Common myeloid progenitor, CD34-positive (primary cell): ENCODE data around the gene MRM1.

Source experiments
- CTCF ChIA-PET: fragments of 350-600 bp; sonication (Branson Sonifier 250); formaldehyde crosslinking; loops from one replicate; lab custom pipeline; 2021; ENCODE audit warnings: antibody characterized with exemption; lab: Charles Lee
- POLR2A ChIA-PET: fragments of 350-600 bp; sonication (Branson Sonifier 250); formaldehyde crosslinking; loops from one replicate; lab custom pipeline; 2021; ENCODE audit warnings: antibody characterized with exemption; lab: Charles Lee
- DNase-seq, 3 donors: peaks; one replicate each; pipeline versions ENCODE4 v3.0.0 to v3.0.0-alpha.2; 2013
- H3K27ac ChIP-seq, 2 experiments: 1 replicate in 1 of 2; 2 replicates in 1 of 2; pipeline ENCODE4 v1.7.0; 2013; ENCODE audit warnings: inconsistent platforms in 2 of 2, low read length in 2 of 2, mild to moderate bottlenecking in 2 of 2, low read depth in 1 of 2, moderate library complexity in 1 of 2; ENCODE audit not compliant: severe bottlenecking in 2 of 2, insufficient read depth in 1 of 2, poor library complexity in 1 of 2
- H3K27me3 ChIP-seq, 5 experiments: replicated peaks in 2 of 5; 1 replicate in 3 of 5; 2 replicates in 2 of 5; pipeline versions ENCODE4 v1.6.1 to v1.7.0; 2013; ENCODE audit warnings: low read length in 4 of 5, mild to moderate bottlenecking in 2 of 5, moderate library complexity in 2 of 5, inconsistent platforms in 1 of 5; ENCODE audit not compliant: insufficient read depth in 5 of 5, control insufficient read depth in 4 of 5
- H3K36me3 ChIP-seq, 4 experiments: 1 replicate in 2 of 4; 2 replicates in 2 of 4; pipeline versions ENCODE4 v1.6.1 to v1.7.0; 2013; ENCODE audit warnings: low read length in 3 of 4, control low read depth in 1 of 4, mild to moderate bottlenecking in 1 of 4; ENCODE audit not compliant: control insufficient read depth in 4 of 4, insufficient read depth in 4 of 4
- H3K4me1 ChIP-seq, 4 experiments: 1 replicate in 3 of 4; 2 replicates in 1 of 4; pipeline versions ENCODE4 v1.6.1 to v1.7.1; 2013; ENCODE audit warnings: low read length in 3 of 4, mild to moderate bottlenecking in 3 of 4, control low read depth in 1 of 4, inconsistent platforms in 1 of 4, moderate library complexity in 1 of 4; ENCODE audit not compliant: control insufficient read depth in 4 of 4, insufficient read depth in 4 of 4; ENCODE audit errors: control extremely low read depth in 1 of 4
- H3K4me3 ChIP-seq, 7 experiments: 1 replicate in 4 of 7; 2 replicates in 3 of 7; pipeline versions ENCODE4 v1.5.1 to v1.7.0; 2013; ENCODE audit warnings: mild to moderate bottlenecking in 7 of 7, low read length in 6 of 7, moderate library complexity in 6 of 7, inconsistent platforms in 2 of 7, low read depth in 2 of 7, control low read depth in 1 of 7; ENCODE audit not compliant: insufficient read depth in 4 of 7, control insufficient read depth in 1 of 7; ENCODE audit errors: extremely low read depth in 1 of 7
- H3K9me3 ChIP-seq, 5 experiments: 1 replicate in 4 of 5; 2 replicates in 1 of 5; pipeline versions ENCODE4 v1.6.1 to v1.7.1; 2013; ENCODE audit warnings: low read length in 4 of 5, mild to moderate bottlenecking in 2 of 5, inconsistent platforms in 1 of 5, low read depth in 1 of 5, moderate library complexity in 1 of 5; ENCODE audit not compliant: control insufficient read depth in 4 of 5, insufficient read depth in 2 of 5; ENCODE audit errors: control extremely low read depth in 1 of 5
- WGBS: methylation state at CpG from one replicate; pipeline ENCODE4 v1.1.5; 2013; ENCODE audit not compliant: insufficient coverage; 5-methylcytosine and 5-hydroxymethylcytosine counted together

MRM1 gene

GRCh38 chr17:36583787-36584186, 17.6 kb upstream of the MRM1 start:
- ChIA-PET POLR2A (no interaction called here), CTCF (interaction anchor here (1.4 kb wide), 1 partner anchor 18 kb away, joined by 4 read pairs; the partner anchor contains the start of gene MRM1)
- no peaks in the 10 kb centered on the region for H3K9me3 ChIP-seq
- WGBS = no CpG with 5 or more reads among the region's 1 CpG
- no peak overlapping the region for H3K27ac ChIP-seq
- H3K4me1 ChIP-seq = peaks cover 0 to 1% (median 0%) of the 10 kb centered on the region in 4 experiments
- DNase-seq = no peak
- no peak overlapping the region for H3K4me3 ChIP-seq
- peaks cover 27 to 78% (median 55%) of the 10 kb centered on the region in 4 experiments for H3K36me3 ChIP-seq
- no peaks in the 10 kb centered on the region for H3K27me3 ChIP-seq

DNA sequence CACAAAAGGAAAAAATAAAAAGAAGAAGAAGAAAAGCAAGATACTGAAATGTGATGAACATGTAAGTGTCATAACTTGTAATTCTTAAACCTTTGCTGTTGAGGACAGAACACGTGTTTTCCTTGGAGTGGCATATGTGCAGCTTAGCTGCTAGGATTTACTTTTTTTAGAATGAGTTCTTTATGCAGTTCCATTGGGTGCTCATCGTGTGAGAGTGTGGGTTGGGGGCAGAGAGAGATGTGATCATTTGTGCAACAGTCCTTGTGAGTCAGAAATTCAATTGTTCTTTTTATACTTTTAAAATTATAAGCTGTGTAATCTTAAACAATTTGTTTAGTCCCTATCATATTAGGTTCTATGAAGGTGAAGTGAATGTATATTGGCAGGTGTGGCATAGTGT, 15.2 kb upstream of the MRM1 start:
- POLR2A ChIA-PET = no interaction called here
- peaks cover 23 to 62% (median 45%) of the 10 kb centered on the region in 4 experiments for H3K36me3 ChIP-seq
- 100% methylated on average over 1 of the region's 2 CpGs for WGBS
- H3K4me1 ChIP-seq = peaks cover 0 to 24% (median 3%) of the 10 kb centered on the region in 4 experiments
- DNase-seq = no peak
- H3K9me3 ChIP-seq = no peaks in the 10 kb centered on the region
- H3K27me3 ChIP-seq = no peaks in the 10 kb centered on the region
- no peak overlapping the region for H3K27ac ChIP-seq
- no peak overlapping the region for H3K4me3 ChIP-seq
- CTCF ChIA-PET = interaction anchor here (1.0 to 2.5 kb wide), 2 partner anchors 16 to 42 kb away, joined by 3 to 11 read pairs; partner anchors contain the start of gene MRM1

DNA sequence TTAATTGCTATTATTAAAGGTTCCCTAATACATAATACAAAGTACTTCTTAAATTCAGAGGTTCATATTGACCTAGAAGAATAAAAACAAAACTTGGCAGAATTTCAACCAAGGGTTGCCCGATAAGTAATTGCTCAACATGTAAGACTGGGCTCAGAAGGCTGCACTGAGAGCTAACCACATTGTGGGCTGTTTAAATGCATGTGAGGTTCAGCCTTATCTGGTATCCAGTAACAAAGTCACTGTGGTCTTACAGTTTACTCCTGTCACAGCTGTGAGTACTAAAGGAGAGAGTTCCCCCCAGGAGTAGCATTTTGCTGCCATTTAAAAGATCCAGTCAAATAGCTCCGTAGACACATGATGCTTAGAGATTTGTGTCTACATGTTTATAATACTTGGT, 11.3 kb upstream of the MRM1 start:
- CTCF ChIA-PET = no interaction called here
- peaks cover 7 to 39% (median 20%) of the 10 kb centered on the region in 4 experiments for H3K36me3 ChIP-seq
- no peaks in the 10 kb centered on the region for H3K27me3 ChIP-seq
- H3K27ac ChIP-seq = peak overlapping the region in 1 of 2 experiments; percentile 17
- peaks cover 0 to 48% (median 17%) of the 10 kb centered on the region in 4 experiments for H3K4me1 ChIP-seq
- DNase-seq = peak; percentile 82 to 94 (median 94)
- POLR2A ChIA-PET = interaction anchor here (0.8 kb wide), 1 partner anchor 45 kb away, joined by 5 read pairs; the partner anchor contains the start of gene GGNBP2
- 38% methylated on average over 1 of the region's 2 CpGs for WGBS
- H3K9me3 ChIP-seq = no peaks in the 10 kb centered on the region
- H3K4me3 ChIP-seq = no peak overlapping the region

DNA sequence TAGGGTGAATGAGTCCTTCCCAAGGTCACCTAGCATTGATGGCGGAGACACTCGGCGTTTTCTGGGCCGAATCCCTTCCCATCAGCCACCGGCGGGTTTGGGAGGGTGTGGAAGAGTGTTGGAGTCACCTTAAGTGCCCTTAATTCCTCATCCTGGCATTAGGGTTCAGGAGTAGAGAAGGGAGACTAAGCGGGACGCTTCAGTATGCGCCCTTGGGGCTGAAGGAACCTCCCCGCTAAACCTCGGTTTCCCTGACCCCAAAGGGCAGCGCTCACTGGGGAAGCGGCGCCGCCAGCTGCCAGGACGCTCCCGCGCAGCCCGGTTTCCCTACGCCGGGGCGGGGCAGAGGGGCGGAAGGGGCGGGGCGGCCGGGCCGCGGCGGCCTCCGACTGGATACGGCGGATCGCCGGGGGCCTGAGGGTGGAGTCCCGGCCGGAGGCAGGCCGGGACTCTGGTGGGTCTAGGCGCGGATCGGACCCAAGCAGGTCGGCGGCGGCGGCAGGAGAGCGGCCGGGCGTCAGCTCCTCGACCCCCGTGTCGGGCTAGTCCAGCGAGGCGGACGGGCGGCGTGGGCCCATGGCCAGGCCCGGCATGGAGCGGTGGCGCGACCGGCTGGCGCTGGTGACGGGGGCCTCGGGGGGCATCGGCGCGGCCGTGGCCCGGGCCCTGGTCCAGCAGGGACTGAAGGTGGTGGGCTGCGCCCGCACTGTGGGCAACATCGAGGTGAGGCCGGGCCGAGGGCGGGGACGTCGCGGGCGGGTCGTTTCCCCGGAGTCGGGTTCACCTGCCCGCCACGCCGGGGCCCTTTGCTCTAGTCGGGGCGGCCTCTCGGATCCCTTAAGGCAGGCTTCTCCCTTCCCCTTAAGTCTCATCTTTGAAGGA, 9.7 kb upstream of the MRM1 start, which contains the start of gene DHRS11:
TSS of gene DHRS11 (plus strand) at position 446 of the 882 bp plus-strand sequence. CDS start at position 577, 131 bp downstream.
- ChIA-PET CTCF (interaction anchor here (1.2 to 1.8 kb wide), 3 partner anchors 10 to 46 kb away, joined by 4 to 6 read pairs (median 6); partner anchors contain the start of gene MRM1), POLR2A (interaction anchor here (0.8 kb wide), 1 partner anchor 45 kb away, joined by 4 read pairs; no protein-coding TSS in a partner anchor)
- Histone ChIP-seq H3K4me1 (peaks cover 0 to 48% (median 17%) of the 10 kb centered on the region in 4 experiments), H3K4me3 (peak within 1 kb of the TSS; percentile 61 to 83 (median 77)), H3K36me3 (peaks cover 2 to 33% (median 11%) of the 10 kb centered on the region in 4 experiments), H3K27ac (peak within 1 kb of the TSS in 1 of 2 experiments; percentile 56), H3K27me3 (no peaks in the 10 kb centered on the region), H3K9me3 (no peaks in the 10 kb centered on the region)
- WGBS = 3% methylated on average over 84 of the region's 87 CpGs
- peak; percentile 43 to 61 (median 47) for DNase-seq

DNA sequence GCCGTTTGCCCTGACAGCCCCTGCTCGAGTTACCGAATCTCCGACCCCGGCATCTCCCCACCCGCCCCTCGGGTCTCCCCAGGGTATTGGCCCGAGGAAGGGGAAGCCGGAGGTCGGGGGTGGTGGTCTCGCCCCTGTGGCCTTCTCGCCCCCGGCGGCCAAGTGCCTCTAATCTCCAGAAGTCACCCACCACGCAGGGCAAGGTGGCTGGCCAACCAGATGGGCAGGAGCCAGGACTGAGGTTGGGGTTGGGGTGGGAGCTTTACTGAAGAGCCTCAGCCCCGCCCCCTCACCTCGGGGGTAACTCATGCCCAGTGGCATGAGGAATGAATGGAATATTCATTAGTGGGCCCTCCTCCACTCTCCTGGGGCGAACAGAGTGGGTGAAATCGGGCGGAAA, 9.1 kb upstream of the MRM1 start:
- 24% methylated on average over 5 of the region's 20 CpGs for WGBS
- H3K27ac ChIP-seq = peak overlapping the region in 1 of 2 experiments; percentile 56
- CTCF ChIA-PET = interaction anchor here (1.2 to 1.8 kb wide), 4 partner anchors 9 to 46 kb away, joined by 4 to 6 read pairs (median 5); partner anchors contain the start of gene MRM1
- no peaks in the 10 kb centered on the region for H3K27me3 ChIP-seq
- H3K36me3 ChIP-seq = peaks cover 0 to 33% (median 5%) of the 10 kb centered on the region in 4 experiments
- H3K4me3 ChIP-seq = peak overlapping the region in 6 of 7 experiments; percentile 61 to 83 (median 78)
- no peaks in the 10 kb centered on the region for H3K9me3 ChIP-seq
- H3K4me1 ChIP-seq = peaks cover 0 to 48% (median 17%) of the 10 kb centered on the region in 4 experiments
- POLR2A ChIA-PET = interaction anchor here (0.6 kb wide), 1 partner anchor 46 kb away, joined by 3 read pairs; no protein-coding TSS in a partner anchor
- DNase-seq = peak in 2 of 3 donors; percentile 40 to 52

DNA sequence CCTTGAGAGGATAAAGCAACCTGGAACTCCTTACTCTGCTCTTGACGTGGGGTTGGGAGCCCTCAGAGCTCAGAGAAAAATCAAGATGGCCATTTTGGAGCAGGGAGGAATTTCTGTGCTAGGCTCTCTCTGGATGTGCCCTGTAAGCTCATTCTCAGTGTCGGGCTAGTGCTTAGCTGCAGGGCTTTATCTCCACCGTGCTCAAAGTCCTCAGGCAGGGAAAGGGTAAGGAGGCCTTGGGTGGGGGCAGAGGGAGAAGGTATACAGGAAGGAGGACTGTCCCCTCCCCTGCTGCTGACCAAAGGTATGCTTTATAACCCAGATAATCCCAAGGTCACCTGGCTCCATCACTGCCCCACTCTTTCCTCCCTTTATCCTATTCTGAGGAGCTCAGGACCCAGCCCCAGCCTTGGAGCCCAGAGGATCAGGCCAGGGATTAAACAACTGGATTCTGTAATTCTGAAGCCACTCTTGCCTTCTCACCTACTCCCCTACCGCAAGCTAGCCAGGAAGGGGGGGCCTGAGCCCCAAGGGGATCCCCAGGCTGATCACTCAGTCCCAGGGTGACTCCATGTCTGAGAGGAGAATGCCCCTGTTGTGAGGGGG, 8.6 kb upstream of the MRM1 start:
- CTCF ChIA-PET = interaction anchor here (1.2 to 1.8 kb wide), 4 partner anchors 8 to 47 kb away, joined by 4 to 6 read pairs (median 5); partner anchors contain the start of gene MRM1
- POLR2A ChIA-PET = interaction anchor here (0.6 kb wide), 2 partner anchors 32 to 46 kb away, joined by 3 read pairs; no protein-coding TSS in a partner anchor
- DNase-seq = no peak
- 42% methylated on average over 2 of the region's 4 CpGs for WGBS
- H3K4me1 ChIP-seq = peaks cover 0 to 48% (median 17%) of the 10 kb centered on the region in 4 experiments
- peaks cover 0 to 32% (median 2%) of the 10 kb centered on the region in 4 experiments for H3K36me3 ChIP-seq
- no peaks in the 10 kb centered on the region for H3K27me3 ChIP-seq
- H3K9me3 ChIP-seq = no peaks in the 10 kb centered on the region
- no peak overlapping the region for H3K27ac ChIP-seq
- peak overlapping the region in 6 of 7 experiments; percentile 59 to 83 (median 76) for H3K4me3 ChIP-seq
